Left colon (tissue), 2 donors: ENCODE measurements around the gene CREB5. TPM values are rescaled to one million over a fixed set of nuclear protein-coding genes. Genes with fewer than 3 reads are reported as not detected.
A peak's percentile ranks its signal among the peaks of the same experiment; 100 is the strongest.

Experiments used
- ATAC-seq: fragments of 200-7000 bp; cut with Tn5 transposase; one replicate; pipeline ENCODE4 v1.9.1; 2020; ENCODE audit warnings: mild to moderate bottlenecking, moderate library complexity
- DNase-seq, 2 donors: peaks; one replicate each; pipeline ENCODE4 v3.0.0-alpha.2; 2020
- intact Hi-C, 2 donors: fragments of 100-400 bp; cut with DNase I in 1 of 2; cut with micrococcal nuclease in 1 of 2; formaldehyde crosslinking; loops; one replicate each; pipeline versions ENCODE4 v1.11.2 to v1.14.0; 2022; cut with DNase I, micrococcal nuclease
- total RNA-seq, 2 donors: library from RNA; stranded (reverse); fragmentation: NEBNext Ultra II Directional; extraction: Animal tissue kit (Norgen Biotek cat#: 25700); gene quantifications; one replicate each; pipeline ENCODE4 v1.2.1, GENCODE V29; 2021
- donor health status: DM: no; HTN: no; CAD: no.
- donor health status: DM: yes; HTN: yes; CAD: no.

Gene CREB5
- total RNA-seq, 2 donors from 2014 or later: 1.8 to 2.4 TPM

GRCh38 chr7:28855538-28856217, 443.4 kb downstream of the CREB5 start:
- DNase-seq (no peak), ATAC-seq (no peak)
- intact Hi-C loops: loop anchor here in 1 of 2 donors (10.0 kb wide), 2 partner anchors 231 to 561 kb away; no protein-coding TSS in a partner anchor

GRCh38 chr7:28856656-28857055, 444.3 kb downstream of the CREB5 start:
- no peak for ATAC-seq
- intact Hi-C loops: loop anchor here in 1 of 2 donors (10.0 kb wide), 2 partner anchors 232 to 562 kb away; no protein-coding TSS in a partner anchor
- DNase-seq: no peak

- DNase-seq: no peak
- intact Hi-C loops: loop anchor here in 1 of 2 donors (10.0 kb wide), 2 partner anchors 233 to 563 kb away; no protein-coding TSS in a partner anchor
- no peak for ATAC-seq
These were observed 445.9 kb downstream of the CREB5 start for GRCh38 chr7:28858206-28858605.

GRCh38 chr7:28858895-28859294, 446.6 kb downstream of the CREB5 start:
- DNase-seq (no peak), ATAC-seq (no peak)
- intact Hi-C loops: loop anchor here in 1 of 2 donors (10.0 kb wide), 2 partner anchors 234 to 564 kb away; no protein-coding TSS in a partner anchor

- intact Hi-C loops: no loop called here
- DNase-seq (no peak), ATAC-seq (no peak)
These were observed 449.5 kb downstream of the CREB5 start for GRCh38 chr7:28861825-28862224.

- DNase-seq: no peak
- no peak for ATAC-seq
- intact Hi-C loops: no loop called here
These were observed 450.4 kb downstream of the CREB5 start for GRCh38 chr7:28862595-28863272.

GRCh38 chr7:28865601-28866144, 453.4 kb downstream of the CREB5 start:
- DNase-seq (no peak), ATAC-seq (no peak)
- intact Hi-C loops: no loop called here

- ATAC-seq: no peak
- intact Hi-C loops: no loop called here
- DNase-seq: no peak
These were observed 456.4 kb downstream of the CREB5 start for GRCh38 chr7:28868712-28869111.

GRCh38 chr7:28871077-28871476, 458.8 kb downstream of the CREB5 start:
- no peak for DNase-seq
- ATAC-seq: no peak
- intact Hi-C loops: no loop called here

GRCh38 chr7:28871631-28872030, 459.3 kb downstream of the CREB5 start:
- intact Hi-C loops: no loop called here
- DNase-seq (no peak), ATAC-seq (peak; percentile 42)

- intact Hi-C loops: no loop called here
- no peak for DNase-seq
- no peak for ATAC-seq
These were observed 459.9 kb downstream of the CREB5 start for GRCh38 chr7:28872226-28872625.

GRCh38 chr7:28873365-28873764, 461.0 kb downstream of the CREB5 start:
- ATAC-seq (no peak), DNase-seq (no peak)
- intact Hi-C loops: no loop called here

GRCh38 chr7:28874001-28874400, 461.7 kb downstream of the CREB5 start:
- no peak for ATAC-seq
- intact Hi-C loops: no loop called here

More at GRCh38 chr7:28874001-28874400, 461.7 kb downstream of the CREB5 start:
- no peak for DNase-seq

Other genes with a start within 250 kb of the CREB5 start
- 1 to 10 TPM; 2.8 to 8.3 TPM for gene JAZF1, start 231.7 kb upstream of the CREB5 start, total RNA-seq